ENCODE results near the gene KRTAP10-7. TPM values are rescaled to one million over a fixed set of nuclear protein-coding genes. Genes with fewer than 3 reads are reported as not detected.

The KRTAP10-7 gene
- total RNA-seq, 4 donors from 2014 or later, result not detected

GRCh38 chr21:44648557-44649311 lies 48.3 kb downstream of the KRTAP10-7 start:
- Histone ChIP-seq H3K9me3 (peaks cover 0 to 32% (median 4%) of the 10 kb centered on the region in 4 donors), H3K27ac (no peak overlapping the region), H3K4me3 (no peak overlapping the region), H3K36me3 (no peaks in the 10 kb centered on the region), H3K27me3 (no peaks in the 10 kb centered on the region), H3K4me1 (no peaks in the 10 kb centered on the region)
- 68 to 69% methylated on average over 26 to 28 of the region's 33 CpGs for WGBS, 2 donors
- no peak for TF ChIP-seq EP300 (IDR thresholded peaks at IDR 0.05)
- TF ChIP-seq CTCF (IDR thresholded peaks at IDR 0.05), result no peak
- no peak for TF ChIP-seq POLR2A (IDR thresholded peaks at IDR 0.05)
- no peak for DNase-seq (ENCODE audit: low spot score in 2 of 2)

DNA sequence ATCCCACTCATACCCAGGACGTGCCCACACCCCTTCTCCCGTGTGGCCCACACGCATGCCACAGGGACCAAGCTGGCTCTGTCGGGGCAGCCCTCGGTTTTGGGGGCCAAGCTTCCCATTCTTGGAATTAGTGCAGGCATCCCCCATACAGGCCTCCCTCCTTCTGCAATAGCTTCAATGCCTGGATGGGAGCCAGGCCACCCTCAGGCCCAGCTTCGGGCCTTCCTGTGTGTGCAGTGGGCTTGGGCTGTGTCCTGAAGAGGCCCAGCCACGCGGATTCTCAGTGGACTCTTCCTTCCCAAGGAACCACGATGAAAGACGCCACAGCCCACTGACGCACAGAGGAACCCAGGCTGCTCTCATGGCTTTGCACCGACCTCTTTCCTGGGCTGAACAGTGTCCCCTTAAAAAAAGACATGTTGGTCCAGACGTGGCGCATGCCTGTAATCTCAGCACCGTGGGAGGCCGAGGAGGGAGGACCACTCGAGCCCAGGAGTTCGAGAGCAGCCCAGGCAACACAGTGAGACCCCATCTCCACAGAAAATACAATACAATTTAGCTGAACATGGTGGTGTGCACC lies 49.2 kb downstream of the KRTAP10-7 start:
- no peaks in the 10 kb centered on the region for H3K36me3 ChIP-seq
- 68 to 76% methylated on average over 15 to 18 of the region's 18 CpGs for WGBS, 2 donors
- no peak overlapping the region for H3K4me3 ChIP-seq
- TF ChIP-seq POLR2A (IDR thresholded peaks at IDR 0.05), result no peak
- TF ChIP-seq CTCF (IDR thresholded peaks at IDR 0.05), result no peak
- TF ChIP-seq EP300 (IDR thresholded peaks at IDR 0.05), result no peak
- no peaks in the 10 kb centered on the region for H3K27me3 ChIP-seq
- H3K4me1 ChIP-seq, result no peaks in the 10 kb centered on the region
- DNase-seq (ENCODE audit: low spot score in 2 of 2), result no peak
- peaks cover 0 to 23% (median 4%) of the 10 kb centered on the region in 4 donors for H3K9me3 ChIP-seq
- H3K27ac ChIP-seq, result no peak overlapping the region

GRCh38 chr21:44650265-44650972 lies 50.0 kb downstream of the KRTAP10-7 start:
- Histone ChIP-seq H3K36me3 (no peaks in the 10 kb centered on the region), H3K4me3 (no peak overlapping the region), H3K4me1 (no peaks in the 10 kb centered on the region), H3K27ac (no peak overlapping the region), H3K27me3 (no peaks in the 10 kb centered on the region), H3K9me3 (peaks cover 0 to 15% (median under 1%) of the 10 kb centered on the region in 4 donors)
- WGBS, 2 donors, result 87 to 91% methylated on average over 20 of the region's 20 CpGs
- no peak for DNase-seq (ENCODE audit: low spot score in 2 of 2)
- TF ChIP-seq POLR2A (IDR thresholded peaks at IDR 0.05) (no peak), EP300 (IDR thresholded peaks at IDR 0.05) (no peak), CTCF (IDR thresholded peaks at IDR 0.05) (no peak)

DNA sequence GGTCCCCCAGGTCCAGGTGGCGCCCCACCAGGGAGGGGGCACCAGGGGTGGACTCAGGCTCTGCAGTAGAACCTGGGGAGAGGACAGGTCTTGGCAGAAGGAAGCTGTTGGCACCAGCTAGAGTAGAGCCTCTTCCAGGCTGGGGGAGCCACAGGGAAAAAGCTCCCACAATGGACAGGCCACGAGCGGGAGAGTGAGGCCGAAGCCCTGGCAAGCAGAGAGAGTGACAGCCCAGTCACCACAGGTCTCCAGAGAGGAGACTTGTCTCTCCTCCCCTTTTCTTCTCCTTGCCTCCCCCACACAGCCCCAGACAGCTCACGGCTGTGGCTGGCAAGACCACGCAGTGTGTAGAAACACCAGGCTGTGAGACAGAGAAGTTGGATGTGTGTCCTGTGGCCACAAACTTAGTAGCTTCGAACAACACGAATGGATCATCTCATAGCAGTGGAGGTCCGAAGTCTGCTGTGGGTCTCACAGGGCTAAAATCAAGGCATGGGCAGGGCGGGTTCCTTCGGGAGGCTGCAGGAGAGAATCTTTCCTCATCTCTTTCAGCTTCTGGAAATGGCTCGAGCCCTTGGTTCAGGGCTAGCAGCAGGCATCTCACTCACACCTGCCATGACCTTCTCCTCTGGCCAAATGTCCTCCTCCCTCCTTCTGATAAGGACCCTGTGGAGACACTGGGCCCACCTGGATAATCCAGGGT lies 50.7 kb downstream of the KRTAP10-7 start:
- no peak overlapping the region for H3K4me3 ChIP-seq
- 80 to 94% methylated on average over 11 to 12 of the region's 12 CpGs for WGBS, 2 donors
- H3K27ac ChIP-seq, result no peak overlapping the region
- no peaks in the 10 kb centered on the region for H3K36me3 ChIP-seq
- no peak for DNase-seq (ENCODE audit: low spot score in 2 of 2)
- no peaks in the 10 kb centered on the region for H3K4me1 ChIP-seq
- H3K9me3 ChIP-seq, result peaks cover 0 to 15% (median 0%) of the 10 kb centered on the region in 4 donors
- no peak for TF ChIP-seq POLR2A (IDR thresholded peaks at IDR 0.05)
- no peak for TF ChIP-seq EP300 (IDR thresholded peaks at IDR 0.05)
- TF ChIP-seq CTCF (IDR thresholded peaks at IDR 0.05), result no peak
- H3K27me3 ChIP-seq, result no peaks in the 10 kb centered on the region

Other genes starting within 250 kb of the KRTAP10-7 start
- gene TRPM2, start 247.0 kb upstream of the KRTAP10-7 start, total RNA-seq, result 10 to 100 TPM in 1 of 4 donors, 1 to 10 TPM in 3; 4.9 to 10.3 (median 7.8) TPM
- gene LRRC3, start 145.1 kb upstream of the KRTAP10-7 start, total RNA-seq, result 1 to 10 TPM; 2.0 to 8.0 (median 3.8) TPM
- gene KRTAP10-1, start 60.4 kb upstream of the KRTAP10-7 start, total RNA-seq, result not detected
- not detected for gene KRTAP10-2, start 49.1 kb upstream of the KRTAP10-7 start, total RNA-seq
- not detected for gene KRTAP10-3, start 41.8 kb upstream of the KRTAP10-7 start, total RNA-seq
- not detected for gene KRTAP10-4, start 26.9 kb upstream of the KRTAP10-7 start, total RNA-seq
- not detected for gene KRTAP10-5, start 20.0 kb upstream of the KRTAP10-7 start, total RNA-seq
- not detected for gene KRTAP10-6, start 8.1 kb upstream of the KRTAP10-7 start, total RNA-seq
- gene KRTAP10-8, start 11.5 kb downstream of the KRTAP10-7 start, total RNA-seq, result not detected
- gene KRTAP10-9, start 26.5 kb downstream of the KRTAP10-7 start, total RNA-seq, result not detected
- not detected for gene KRTAP10-10, start 36.8 kb downstream of the KRTAP10-7 start, total RNA-seq
- not detected for gene KRTAP10-11, start 45.8 kb downstream of the KRTAP10-7 start, total RNA-seq
- gene KRTAP12-4, start 54.1 kb downstream of the KRTAP10-7 start, total RNA-seq, result not detected
- not detected for gene KRTAP12-3, start 57.3 kb downstream of the KRTAP10-7 start, total RNA-seq
- gene KRTAP12-2, start 66.3 kb downstream of the KRTAP10-7 start, total RNA-seq, result not detected
- gene KRTAP12-1, start 81.6 kb downstream of the KRTAP10-7 start, total RNA-seq, result not detected
- gene KRTAP10-12, start 96.6 kb downstream of the KRTAP10-7 start, total RNA-seq, result not detected
- gene TSPEAR, start 111.0 kb downstream of the KRTAP10-7 start, total RNA-seq, result not detected
- 100 to 1,000 TPM in 2 of 4 donors, 10 to 100 TPM in 2; 89.4 to 165 (median 99.3) TPM for gene UBE2G2, start 201.2 kb downstream of the KRTAP10-7 start, total RNA-seq
- gene SUMO3, start 217.5 kb downstream of the KRTAP10-7 start, total RNA-seq, result 10 to 100 TPM; 59.9 to 70.8 (median 62.1) TPM

Data from tibial nerve (tissue), 4 donors.